ENCODE data around the gene TEX11.
"Not testable (repeated sequence)": the region's sequence is repeated elsewhere in the genome, so short reads cannot be mapped to it uniquely, and the experiment has no call there.

DNA sequence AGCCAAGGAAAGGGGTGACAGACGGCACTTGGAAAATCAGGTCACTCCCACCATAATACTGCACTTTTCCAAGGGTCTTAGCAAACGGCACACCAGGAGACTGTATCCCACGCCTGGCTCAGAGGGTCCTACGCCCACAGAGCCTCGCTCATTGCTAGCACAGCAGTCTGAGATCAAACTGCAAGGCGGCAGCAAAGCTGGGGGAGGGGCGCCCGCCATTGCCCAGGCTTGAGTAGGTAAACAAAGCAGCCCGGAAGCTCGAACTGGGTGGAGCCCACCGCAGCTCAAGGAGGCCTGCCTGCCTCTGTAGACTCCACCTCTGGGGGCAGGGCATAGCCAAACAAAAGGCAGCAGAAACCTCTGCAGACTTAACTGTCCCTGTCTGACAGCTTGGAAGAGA is 247.4 kb downstream of the TEX11 start:
- TF ChIP-seq, protein P1, sequence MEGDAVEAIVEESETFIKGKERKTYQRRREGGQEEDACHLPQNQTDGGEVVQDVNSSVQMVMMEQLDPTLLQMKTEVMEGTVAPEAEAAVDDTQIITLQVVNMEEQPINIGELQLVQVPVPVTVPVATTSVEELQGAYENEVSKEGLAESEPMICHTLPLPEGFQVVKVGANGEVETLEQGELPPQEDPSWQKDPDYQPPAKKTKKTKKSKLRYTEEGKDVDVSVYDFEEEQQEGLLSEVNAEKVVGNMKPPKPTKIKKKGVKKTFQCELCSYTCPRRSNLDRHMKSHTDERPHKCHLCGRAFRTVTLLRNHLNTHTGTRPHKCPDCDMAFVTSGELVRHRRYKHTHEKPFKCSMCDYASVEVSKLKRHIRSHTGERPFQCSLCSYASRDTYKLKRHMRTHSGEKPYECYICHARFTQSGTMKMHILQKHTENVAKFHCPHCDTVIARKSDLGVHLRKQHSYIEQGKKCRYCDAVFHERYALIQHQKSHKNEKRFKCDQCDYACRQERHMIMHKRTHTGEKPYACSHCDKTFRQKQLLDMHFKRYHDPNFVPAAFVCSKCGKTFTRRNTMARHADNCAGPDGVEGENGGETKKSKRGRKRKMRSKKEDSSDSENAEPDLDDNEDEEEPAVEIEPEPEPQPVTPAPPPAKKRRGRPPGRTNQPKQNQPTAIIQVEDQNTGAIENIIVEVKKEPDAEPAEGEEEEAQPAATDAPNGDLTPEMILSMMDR (IDR thresholded peaks at IDR 0.05; ENCODE audit: low read length), result not testable (repeated sequence)
- not testable (repeated sequence) for TF ChIP-seq EZH2 (IDR thresholded peaks at IDR 0.05; ENCODE audit: borderline replicate concordance, low read length)
